ENCODE data around the gene BMAL2. TPM values are rescaled to one million over a fixed set of nuclear protein-coding genes. Genes with fewer than 3 reads are reported as not detected.

BMAL2 gene
- total RNA-seq, 1 experiment from 2014 or later: 43.9 TPM

- BruUV-seq (replicated peaks): no TSS peak
- no peaks in the 10 kb centered on the region for H3K27me3 ChIP-seq (ENCODE audit: control insufficient read depth, insufficient read depth, low read length)
- intact Hi-C loops (cut with micrococcal nuclease; ENCODE audit: unreplicated experiment) (loop anchor here (5.0 kb wide), 3 partner anchors 168 to 293 kb away; no protein-coding TSS in a partner anchor), in situ Hi-C loops (cut with HindIII; ENCODE audit: low pct_unique_long_range_greater_than_20kb, low sequenced_read_pairs) (no loop called here)
- ChIA-PET POLR2A (no interaction called here), CTCF (no interaction called here)
- H3K4me3 ChIP-seq (ENCODE audit: low read depth in 2 of 2, low read length in 2 of 2): no peak overlapping the region
- no peak for ATAC-seq
- DNase-seq (ENCODE audit: low read depth, low spot score): no peak
- H3K4me1 ChIP-seq (ENCODE audit: control insufficient read depth, insufficient read depth, low read length): no peaks in the 10 kb centered on the region
- no peaks in the 10 kb centered on the region for H3K9me3 ChIP-seq (ENCODE audit: control insufficient read depth, insufficient read depth, low read depth, low read length)
- peaks cover 8% of the 10 kb centered on the region for H3K36me3 ChIP-seq (ENCODE audit: control insufficient read depth, insufficient read depth, low read length)
- no peak overlapping the region for H3K27ac ChIP-seq (ENCODE audit: low read length)
- no peak for TF ChIP-seq TCF7L2 (IDR thresholded peaks at IDR 0.05; ENCODE audit: low read depth, low read length)
- no peak for TF ChIP-seq REST (IDR thresholded peaks at IDR 0.05; ENCODE audit: insufficient read depth in 1 of 2, low read depth in 2 of 2, low read length in 1 of 2)
These were observed 22.7 kb upstream of the BMAL2 start for GRCh38 chr12:27309995-27310315.

GRCh38 chr12:27316947-27317346 is 15.7 kb upstream of the BMAL2 start:
- BruUV-seq (replicated peaks): no TSS peak
- intact Hi-C loops (cut with micrococcal nuclease; ENCODE audit: unreplicated experiment) (no loop called here), in situ Hi-C loops (cut with HindIII; ENCODE audit: low pct_unique_long_range_greater_than_20kb, low sequenced_read_pairs) (no loop called here)
- no peak overlapping the region for H3K27ac ChIP-seq (ENCODE audit: low read length)
- TF ChIP-seq CTCF (IDR thresholded peaks at IDR 0.05) (no peak), POLR2AphosphoS5 (IDR thresholded peaks at IDR 0.05; ENCODE audit: low read depth, low read length) (no peak), REST (IDR thresholded peaks at IDR 0.05; ENCODE audit: insufficient read depth in 1 of 2, low read depth in 2 of 2, low read length in 1 of 2) (no peak), SIN3A (IDR thresholded peaks at IDR 0.05; ENCODE audit: borderline replicate concordance, insufficient read depth, low read depth, low read length) (no peak)
- no peak for ATAC-seq
- no peak overlapping the region for H3K4me3 ChIP-seq (ENCODE audit: low read depth in 2 of 2, low read length in 2 of 2)
- peaks cover 9% of the 10 kb centered on the region for H3K36me3 ChIP-seq (ENCODE audit: control insufficient read depth, insufficient read depth, low read length)
- no peaks in the 10 kb centered on the region for H3K27me3 ChIP-seq (ENCODE audit: control insufficient read depth, insufficient read depth, low read length)
- no peak for DNase-seq (ENCODE audit: low read depth, low spot score)
- no peaks in the 10 kb centered on the region for H3K9me3 ChIP-seq (ENCODE audit: control insufficient read depth, insufficient read depth, low read depth, low read length)
- POLR2A ChIA-PET: no interaction called here
- H3K4me1 ChIP-seq (ENCODE audit: control insufficient read depth, insufficient read depth, low read length): no peaks in the 10 kb centered on the region
- CTCF ChIA-PET: no interaction called here
